HG02678 (cell line): ENCODE data around the gene CDC42EP5.

Experiments used
- ATAC-seq: cut with Tn5 transposase; IDR thresholded peaks from one replicate; pipeline ENCODE4 v1.9.1; 2021; ENCODE audit warnings: mild to moderate bottlenecking, moderate library complexity; ENCODE audit not compliant: unreplicated experiment

Gene CDC42EP5

DNA sequence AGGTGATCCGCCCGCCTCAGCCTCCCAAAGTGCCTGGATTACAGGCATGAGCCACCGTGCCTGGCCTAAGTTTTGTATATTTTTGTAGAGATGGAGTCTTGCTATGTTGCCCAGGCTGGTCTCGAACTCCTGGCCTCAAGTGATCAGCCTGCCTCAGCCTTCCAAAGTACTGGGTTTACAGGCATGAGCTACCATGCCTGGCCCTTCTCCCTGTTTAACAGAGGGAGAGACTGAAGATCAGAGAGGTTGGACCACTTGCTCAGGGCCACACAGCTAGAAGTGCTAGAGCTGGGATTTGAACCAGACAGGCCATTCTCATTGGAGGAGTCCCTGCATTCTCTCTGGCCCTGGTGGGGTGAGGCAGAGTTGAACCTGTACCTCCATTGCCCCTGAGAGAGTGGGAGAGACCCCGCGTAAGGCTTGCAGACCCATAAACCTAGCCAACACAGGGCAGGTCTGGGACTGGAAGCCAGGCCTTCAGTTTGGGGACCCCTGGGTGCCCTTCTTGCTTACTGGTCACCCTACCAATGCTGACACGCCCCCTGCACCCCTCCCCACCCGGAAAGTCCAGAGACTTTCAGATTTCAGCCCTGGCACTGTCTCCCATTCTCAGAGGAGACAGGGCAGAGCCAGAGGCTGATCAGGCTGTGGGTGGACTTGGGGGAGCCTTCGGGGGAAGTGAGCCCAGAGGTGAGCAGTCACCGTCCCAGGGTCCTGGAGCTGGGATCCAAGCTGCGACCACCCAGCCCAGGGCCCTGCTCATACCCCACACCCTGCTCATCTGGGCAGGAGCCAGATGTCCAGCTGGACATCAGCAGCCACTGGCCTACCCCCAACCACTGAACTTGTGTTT is 44.5 kb downstream of the CDC42EP5 start:
- no peak for ATAC-seq

DNA sequence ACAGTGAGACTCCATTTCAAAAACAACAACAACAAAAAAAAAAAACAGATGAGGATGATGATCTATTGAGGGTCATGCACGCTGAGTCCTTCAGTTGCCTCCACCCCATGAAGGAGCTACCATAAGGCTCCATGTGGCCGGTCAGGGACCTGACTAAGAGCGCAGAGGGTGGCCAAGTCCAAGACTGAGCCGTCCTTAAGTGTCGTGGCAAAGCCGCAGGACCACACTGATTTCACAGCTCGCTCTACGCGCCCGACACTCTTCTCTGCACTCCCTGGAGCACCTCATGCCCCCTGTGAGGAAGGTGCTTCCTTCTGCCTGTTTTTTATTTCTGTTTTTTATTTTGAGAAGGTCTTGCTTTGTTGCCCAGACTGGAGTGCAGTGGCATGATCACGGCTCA is 45.5 kb downstream of the CDC42EP5 start:
- ATAC-seq: no peak

DNA sequence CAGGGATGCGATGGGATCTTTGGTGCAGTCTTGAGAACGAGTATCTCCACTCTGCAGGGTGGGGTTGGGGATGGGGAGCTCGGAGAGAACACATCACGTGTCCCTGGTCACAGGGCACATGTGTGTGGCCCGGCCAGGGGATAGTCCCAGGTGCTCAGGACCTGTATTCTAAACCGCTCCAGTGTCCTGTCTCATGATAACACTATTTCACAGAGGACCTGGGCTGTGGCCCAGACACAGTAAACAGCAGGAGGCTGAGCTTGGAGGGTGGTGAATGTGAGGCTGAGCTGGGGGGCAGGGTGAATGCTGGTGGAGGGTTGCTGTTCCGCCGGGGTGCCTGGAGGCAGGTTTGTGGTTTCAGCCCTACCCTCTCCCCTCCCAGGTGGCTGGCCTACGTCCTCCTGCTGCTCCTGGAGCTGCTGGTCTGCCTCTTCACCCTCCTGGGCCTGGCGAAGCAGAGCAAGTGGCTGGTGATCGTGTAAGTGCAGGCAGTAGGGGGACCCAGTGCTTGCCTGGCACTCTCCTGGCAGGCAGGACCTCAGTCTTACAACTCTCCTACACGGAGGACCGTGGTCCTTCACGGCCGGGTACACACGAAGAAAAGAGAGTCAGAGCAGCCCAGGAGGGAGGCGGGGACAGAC is 46.7 kb downstream of the CDC42EP5 start:
- no peak for ATAC-seq

- no peak for ATAC-seq
Measured at GRCh38 chr19:54425382-54425723, 47.7 kb downstream of the CDC42EP5 start.

DNA sequence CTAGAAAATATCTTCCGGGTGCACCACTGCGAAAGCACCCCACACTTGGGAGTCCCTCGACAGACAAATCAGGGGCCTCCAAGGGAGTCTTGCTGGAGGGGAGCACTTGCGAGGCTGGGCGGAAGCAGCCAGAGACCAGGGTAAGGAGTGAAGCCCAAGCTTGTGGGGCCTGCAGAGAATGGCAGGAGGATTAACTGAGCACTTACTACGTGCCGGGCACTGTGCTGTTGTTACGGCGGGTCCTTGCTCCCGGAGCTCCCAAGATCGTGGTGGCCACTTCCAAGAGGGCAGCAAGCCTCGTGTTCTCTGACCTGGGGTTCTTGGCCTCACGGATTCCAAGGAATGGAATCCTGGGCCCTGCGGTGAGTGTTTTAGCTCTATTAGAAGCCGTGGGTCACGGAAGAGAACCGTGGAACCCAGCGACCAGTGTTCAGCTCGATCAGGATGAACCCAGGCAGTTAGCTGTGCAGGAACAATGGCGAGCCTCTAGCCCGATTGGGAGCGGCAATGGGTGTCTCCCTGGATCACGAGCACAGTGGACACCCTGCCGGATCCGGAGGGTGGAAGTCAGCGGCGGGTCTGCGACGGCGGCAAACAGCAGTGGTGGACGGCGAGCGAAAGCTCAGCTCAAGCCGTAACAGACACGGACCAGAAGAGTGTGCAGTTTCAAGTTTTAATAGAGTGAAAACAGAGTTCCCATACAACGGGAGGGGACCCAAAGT is 48.3 kb downstream of the CDC42EP5 start:
- no peak for ATAC-seq

GRCh38 chr19:54424201-54424600 is 48.9 kb downstream of the CDC42EP5 start:
- ATAC-seq: no peak

- no peak for ATAC-seq
Measured at GRCh38 chr19:54422136-54422535, 51.0 kb downstream of the CDC42EP5 start.

- ATAC-seq: no peak
Measured at GRCh38 chr19:54421521-54421920, 51.6 kb downstream of the CDC42EP5 start.

DNA sequence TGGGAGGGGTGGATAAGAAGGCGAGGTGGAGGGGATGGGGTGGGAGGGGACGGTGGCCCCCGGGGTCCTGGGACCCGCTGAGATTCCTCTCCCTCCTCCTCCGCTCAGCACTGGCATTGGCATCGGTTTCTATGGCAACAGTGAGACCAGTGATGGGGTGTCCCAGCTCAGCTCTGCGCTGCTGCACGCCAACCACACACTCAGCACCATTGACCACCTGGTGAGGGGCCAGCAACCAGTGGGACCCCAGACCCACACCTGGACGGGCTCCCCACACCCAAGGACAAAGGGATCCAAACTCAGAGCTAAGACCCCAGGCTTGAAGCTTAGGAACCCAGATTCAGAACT is 52.0 kb downstream of the CDC42EP5 start:
- no peak for ATAC-seq

- ATAC-seq: no peak
Measured at GRCh38 chr19:54420383-54421168, 52.5 kb downstream of the CDC42EP5 start.

- ATAC-seq: no peak
Measured at GRCh38 chr19:54420068-54420382, 53.1 kb downstream of the CDC42EP5 start.

DNA sequence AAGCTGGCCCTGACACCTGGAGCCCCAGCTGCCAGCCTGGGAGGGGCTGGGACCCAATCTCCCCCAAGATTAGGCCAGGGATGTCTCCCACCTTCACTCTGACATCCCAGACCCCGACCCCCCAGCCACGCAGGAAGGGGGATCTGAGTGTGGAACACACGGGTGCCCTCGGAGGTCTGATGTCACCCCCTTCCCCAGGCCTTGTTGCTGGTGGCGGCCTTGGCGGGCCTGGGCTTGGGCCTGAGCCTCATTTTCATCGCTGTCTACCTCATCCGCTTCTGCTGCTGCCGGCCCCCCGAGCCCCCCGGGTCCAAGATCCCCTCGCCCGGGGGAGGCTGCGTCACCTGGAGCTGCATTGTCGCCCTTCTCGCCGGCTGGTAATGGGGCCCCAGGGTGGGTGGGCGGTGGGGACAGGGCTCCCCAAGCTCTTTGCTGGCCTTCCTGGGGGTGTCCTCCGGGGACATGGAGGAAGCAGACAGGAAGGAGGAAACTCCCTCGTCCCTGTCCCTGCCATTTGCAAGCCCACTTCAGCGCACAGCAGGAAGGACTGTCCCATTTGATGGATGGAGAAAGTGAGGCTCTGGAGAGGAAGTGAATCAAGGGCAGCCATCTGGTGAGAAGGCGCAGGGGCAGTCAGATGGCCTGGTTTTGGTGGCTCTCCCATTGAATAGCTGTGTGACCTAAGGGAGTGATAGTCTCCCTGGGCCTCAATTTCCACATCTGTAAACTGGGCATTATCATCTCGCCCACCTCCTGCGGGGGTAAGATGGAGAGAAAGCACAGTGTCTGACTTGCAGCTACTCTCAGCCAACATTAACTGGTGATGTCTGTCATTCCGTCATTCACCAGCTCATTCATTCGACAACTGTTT is 53.9 kb downstream of the CDC42EP5 start:
- ATAC-seq: no peak

DNA sequence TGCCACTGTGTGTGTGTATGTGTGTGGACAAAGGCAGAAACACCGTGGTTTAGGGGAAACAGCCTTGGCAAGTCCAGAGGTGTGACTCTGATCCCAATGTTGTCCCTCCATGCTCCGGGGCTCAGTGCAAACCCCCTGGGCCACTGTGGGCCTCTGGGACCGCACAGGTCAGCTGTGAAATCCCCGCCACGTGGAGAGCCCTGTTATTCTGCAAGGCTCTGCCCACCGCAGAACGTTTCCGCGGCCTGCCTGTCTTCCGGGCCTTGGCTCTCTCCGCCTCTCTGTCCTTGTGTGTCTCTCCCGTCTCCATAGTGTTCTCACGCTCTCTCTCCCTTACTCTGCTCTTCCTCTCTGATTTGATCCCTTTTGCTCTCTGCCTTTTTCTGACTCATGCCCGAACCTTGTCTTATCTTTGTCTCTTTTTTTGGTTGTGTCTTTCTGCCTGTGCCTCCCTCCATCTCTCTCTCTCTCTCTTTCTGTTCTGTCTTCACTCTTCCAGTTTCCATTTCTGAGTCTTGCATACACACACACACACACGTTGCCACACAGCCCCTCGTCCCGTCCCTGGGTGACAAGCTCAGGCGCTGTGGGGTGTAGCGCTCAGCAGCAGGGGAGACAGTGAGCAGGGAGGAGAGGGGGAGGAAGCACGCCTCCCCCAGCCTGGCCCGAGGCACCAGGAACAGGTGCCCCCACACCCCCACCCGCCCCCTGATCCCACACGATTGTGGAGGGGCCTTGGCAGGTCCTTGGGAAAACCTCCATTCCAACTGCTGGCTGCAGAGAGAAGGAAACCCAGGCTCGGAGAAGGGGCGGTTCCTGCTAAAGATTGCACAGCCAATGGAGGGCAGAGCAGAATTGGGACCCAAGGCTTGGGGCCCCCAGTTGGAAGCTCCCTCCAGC is 54.8 kb downstream of the CDC42EP5 start:
- no peak for ATAC-seq

GRCh38 chr19:54416695-54417491 is 56.2 kb downstream of the CDC42EP5 start:
- no peak for ATAC-seq

GRCh38 chr19:54415901-54416673 is 57.0 kb downstream of the CDC42EP5 start:
- ATAC-seq: no peak

DNA sequence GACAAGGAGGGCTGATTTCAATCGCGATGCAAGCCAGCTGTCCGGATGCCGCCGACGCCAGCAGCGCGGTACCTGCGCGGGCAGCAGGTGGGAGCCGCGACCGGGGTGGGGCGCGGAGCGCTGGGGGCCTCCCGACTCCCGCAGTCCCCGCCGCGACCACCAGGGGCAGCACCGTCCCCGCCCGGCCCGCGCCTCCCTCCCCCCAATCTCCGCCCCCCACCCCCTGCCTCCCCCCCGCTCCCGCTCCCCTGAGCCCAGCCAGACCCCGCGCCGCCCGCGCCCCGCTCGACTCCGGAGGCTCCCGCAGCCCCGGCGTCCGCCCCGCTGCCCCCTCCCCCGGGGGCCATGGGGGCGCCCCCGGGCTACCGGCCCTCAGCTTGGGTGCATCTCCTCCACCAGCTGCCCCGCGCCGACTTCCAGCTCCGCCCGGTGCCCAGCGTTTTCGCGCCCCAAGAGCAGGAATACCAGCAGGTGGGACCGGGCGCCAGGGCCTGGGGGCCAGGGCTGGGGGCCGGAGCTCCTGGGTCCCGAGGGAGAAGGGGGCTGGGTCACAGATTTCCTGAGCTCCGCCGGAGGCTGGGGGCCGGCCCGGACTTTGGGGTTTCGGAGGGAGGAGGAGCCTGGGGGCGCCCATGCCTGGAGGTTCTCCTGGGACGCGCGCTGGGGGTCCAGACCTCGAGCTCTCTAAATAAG is 57.7 kb downstream of the CDC42EP5 start, which contains the start of gene TTYH1:
TTYH1 (plus strand) TSS at position 257 of the 693 bp plus-strand sequence; CDS start at position 346, 89 bp downstream.
- no peak for ATAC-seq
